CD4-positive, alpha-beta T cell treated with Interleukin-10 for 1 hour (primary cell): Measurements from ENCODE around the gene CCDC47.
A peak's percentile ranks its signal among the peaks of the same experiment; 100 is the strongest.

Experiments
- DNase-seq: peaks from one replicate; pipeline ENCODE4 v3.0.0-alpha.2; 2020

The CCDC47 gene

DNA sequence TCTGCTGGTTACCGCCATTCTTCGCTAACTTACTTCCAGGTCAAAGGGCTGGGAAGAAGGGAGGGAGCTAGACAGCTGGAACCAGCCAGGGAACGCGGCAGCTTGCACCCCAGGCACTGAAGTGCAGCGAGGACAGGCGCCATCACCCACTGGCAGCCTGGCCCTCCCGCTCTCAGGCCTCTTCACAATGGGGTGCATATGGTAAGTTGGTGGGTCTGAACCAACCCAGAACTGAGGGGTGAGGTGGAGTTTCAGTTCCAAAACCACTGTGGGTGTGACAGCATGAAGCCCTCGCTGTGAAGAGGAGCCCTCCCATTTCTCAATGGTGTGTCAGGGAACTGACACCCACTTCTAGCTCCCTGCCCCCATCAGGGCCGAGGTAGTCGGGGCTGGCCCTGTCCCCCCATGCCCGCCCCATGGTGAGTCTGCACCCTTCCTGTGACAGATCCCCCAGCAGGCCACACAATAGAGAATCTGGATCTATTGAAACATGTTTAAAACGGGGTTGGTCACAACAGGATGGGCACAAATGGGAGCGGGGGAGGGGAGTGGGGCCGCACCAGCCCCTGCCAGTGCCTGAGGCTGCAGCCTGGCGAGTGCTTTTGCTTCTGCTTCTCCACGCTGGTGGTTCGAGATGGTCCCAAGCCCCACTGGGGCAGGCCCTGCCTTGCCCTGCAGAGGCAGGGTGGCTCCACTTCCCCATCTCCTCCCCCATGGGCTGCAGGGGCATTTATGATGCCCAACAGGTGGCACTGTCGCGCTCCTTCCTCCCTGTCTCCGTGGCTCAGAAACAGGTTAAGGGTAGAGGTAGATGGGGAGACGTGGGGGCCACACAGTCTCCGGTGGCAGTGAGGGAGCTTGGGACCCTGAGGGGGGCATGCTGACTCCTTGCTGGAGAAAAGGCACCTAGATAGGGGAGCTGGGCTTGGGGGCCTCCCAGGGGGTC is 75.8 kb downstream of the CCDC47 start:
- DNase-seq, result peak; percentile 89

DNA sequence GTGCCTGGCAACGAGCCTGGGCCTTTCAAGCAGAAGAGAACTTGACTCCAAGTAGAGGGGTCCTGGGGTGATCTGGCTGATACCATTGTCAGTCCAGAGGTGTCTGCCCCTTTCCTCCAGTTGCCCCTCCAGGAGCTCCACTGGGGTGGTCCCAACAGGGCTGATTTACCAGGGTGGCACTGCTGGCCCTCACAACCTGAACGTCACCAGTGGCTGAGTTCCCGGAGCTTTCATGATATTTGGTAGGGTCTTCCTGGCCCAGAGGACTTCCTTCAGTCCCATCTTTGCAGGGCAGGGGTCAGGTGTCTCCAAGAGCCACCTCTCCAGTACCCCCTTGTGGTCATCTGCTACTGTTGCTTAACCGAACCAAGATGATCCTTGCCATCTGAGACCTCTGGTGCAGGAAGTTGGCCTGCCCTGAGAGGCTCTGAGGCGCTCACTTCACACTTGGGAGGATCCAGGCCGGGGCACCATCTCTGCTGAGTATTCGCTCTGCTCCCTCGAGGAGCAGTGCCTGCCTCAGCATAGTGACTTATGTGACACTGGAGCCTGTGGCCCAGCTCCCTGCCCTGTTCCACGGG is 76.9 kb downstream of the CCDC47 start:
- DNase-seq, result peak; percentile 67

GRCh38 chr17:63695889-63696288 is 77.5 kb downstream of the CCDC47 start:
- peak; percentile 23 for DNase-seq
